IMR-90 (cell line): ENCODE measurements around the gene SYNE2. TPM values are rescaled to one million over a fixed set of nuclear protein-coding genes. Genes with fewer than 3 reads are reported as not detected.

ENCODE experiments used
- ATAC-seq: fragments of 200-7000 bp; cut with Tn5 transposase; 2 replicates; pipeline ENCODE4 v1.9.1; 2020; ENCODE audit warnings: low read depth, mild to moderate bottlenecking, moderate library complexity
- BruUV-seq: library from RNA; stranded (reverse); fragments of 400-500 nt; replicated peaks from 2 replicates; lab custom pipeline; 2021; lab: Mats Ljungman, UMichigan
- CTCF ChIA-PET: fragments of 300-600 bp; formaldehyde crosslinking; extraction: SDS; loops from one replicate; lab custom pipeline; 2021; ENCODE audit warnings: antibody characterized with exemption; lab: Yijun Ruan, JAX
- POLR2A ChIA-PET: fragments of 300-600 bp; sonication (Branson Sonifier 250); formaldehyde crosslinking; loops from one replicate; lab custom pipeline; 2022; ENCODE audit warnings: antibody characterized with exemption; ENCODE audit not compliant: unreplicated experiment; lab: Charles Lee
- DNase-seq: peaks from one replicate; pipeline ENCODE4 v3.0.0; 2013
- H2AFZ ChIP-seq: replicated peaks from 2 replicates; pipeline ENCODE3; 2013; ENCODE audit warnings: low read length, mild to moderate bottlenecking; ENCODE audit not compliant: poor library complexity
- H2AK5ac ChIP-seq: 2 replicates; pipeline ENCODE4 v1.6.1; 2013; ENCODE audit warnings: low read depth, low read length, inconsistent platforms
- H2AK9ac ChIP-seq: replicated peaks from 2 replicates; pipeline ENCODE3; 2013; ENCODE audit warnings: mild to moderate bottlenecking, low read depth, low read length, moderate library complexity; ENCODE audit not compliant: poor library complexity
- H2BK120ac ChIP-seq: 2 replicates; pipeline ENCODE4 v1.6.1; 2013; ENCODE audit warnings: low read depth, low read length, inconsistent platforms
- H2BK15ac ChIP-seq: 3 replicates; pipeline ENCODE4 v1.6.1; 2013; ENCODE audit warnings: low read depth, low read length, inconsistent platforms
- H2BK20ac ChIP-seq: 2 replicates; pipeline ENCODE4 v1.6.1; 2013; ENCODE audit warnings: low read depth, mild to moderate bottlenecking, inconsistent platforms, low read length, moderate library complexity
- H2BK5ac ChIP-seq: 2 replicates; pipeline ENCODE4 v1.6.1; 2013; ENCODE audit warnings: mild to moderate bottlenecking, low read depth, low read length, inconsistent platforms; ENCODE audit not compliant: poor library complexity, severe bottlenecking
- H3K14ac ChIP-seq: replicated peaks from 2 replicates; pipeline ENCODE4 v1.6.1; 2013; ENCODE audit warnings: low read depth, low read length, inconsistent platforms
- H3K18ac ChIP-seq: 2 replicates; pipeline ENCODE4 v1.6.1; 2013; ENCODE audit warnings: low read depth, low read length, control low read depth
- H3K23ac ChIP-seq: 2 replicates; pipeline ENCODE4 v1.6.1; 2013; ENCODE audit warnings: low read depth, low read length, inconsistent platforms
- H3K27ac ChIP-seq: 2 replicates; pipeline ENCODE4 v1.5.1; 2013; ENCODE audit warnings: mild to moderate bottlenecking, control low read depth, low read length; ENCODE audit not compliant: insufficient read depth
- H3K27me3 ChIP-seq: 2 replicates; pipeline ENCODE4 v1.6.1; 2013; ENCODE audit warnings: low read length; ENCODE audit not compliant: control insufficient read depth, insufficient read depth
- H3K36me3 ChIP-seq: 2 replicates; pipeline ENCODE4 v1.6.1; 2013; ENCODE audit warnings: low read length, mixed read lengths; ENCODE audit not compliant: control insufficient read depth, insufficient read depth
- H3K4ac ChIP-seq: 2 replicates; pipeline ENCODE4 v1.6.1; 2013; ENCODE audit warnings: low read depth, low read length, inconsistent platforms
- H3K4me1 ChIP-seq: 2 replicates; pipeline ENCODE4 v1.6.1; 2013; ENCODE audit warnings: low read length, mixed read lengths; ENCODE audit not compliant: control insufficient read depth, insufficient read depth
- H3K4me2 ChIP-seq: 2 replicates; pipeline ENCODE4 v1.6.1; 2013; ENCODE audit warnings: low read depth, mild to moderate bottlenecking, control low read depth, low read length, moderate library complexity
- H3K4me3 ChIP-seq: 2 replicates; pipeline ENCODE4 v1.5.1; 2013; ENCODE audit warnings: low read depth, mild to moderate bottlenecking, control low read depth, low read length, moderate library complexity; ENCODE audit not compliant: insufficient read depth
- H3K56ac ChIP-seq: 2 replicates; pipeline ENCODE4 v1.6.1; 2013; ENCODE audit warnings: low read length, inconsistent platforms; ENCODE audit not compliant: insufficient read depth; ENCODE audit errors: extremely low read depth
- H3K79me1 ChIP-seq, 2 experiments: 2 replicates each; pipeline ENCODE4 v1.6.1; 2013; ENCODE audit warnings: low read length in 2 of 2, inconsistent platforms in 1 of 2, low read depth in 1 of 2
- H3K9ac ChIP-seq: 2 replicates; pipeline ENCODE4 v1.6.1; 2013; ENCODE audit warnings: low read depth, low read length, control low read depth
- H3K9me1 ChIP-seq: 2 replicates; pipeline ENCODE4 v1.6.1; 2013; ENCODE audit warnings: low read length, inconsistent platforms; ENCODE audit not compliant: insufficient read depth
- H3K9me3 ChIP-seq: 2 replicates; pipeline ENCODE4 v1.6.1; 2013; ENCODE audit warnings: low read length; ENCODE audit not compliant: control insufficient read depth, insufficient read depth
- H4K20me1 ChIP-seq: 2 replicates; pipeline ENCODE4 v1.6.1; 2013; ENCODE audit warnings: low read length, inconsistent platforms; ENCODE audit not compliant: insufficient read depth
- H4K5ac ChIP-seq: 2 replicates; pipeline ENCODE4 v1.6.1; 2013; ENCODE audit warnings: mild to moderate bottlenecking, low read depth, low read length, control low read depth
- H4K8ac ChIP-seq, 2 experiments: 2 replicates each; pipeline ENCODE4 v1.6.1; 2013; ENCODE audit warnings: low read depth in 2 of 2, low read length in 2 of 2, control low read depth in 1 of 2, inconsistent platforms in 1 of 2
- H4K91ac ChIP-seq: 2 replicates; pipeline ENCODE4 v1.6.1; 2013; ENCODE audit warnings: low read depth, low read length, inconsistent platforms; ENCODE audit not compliant: insufficient read depth
- BHLHE40 ChIP-seq: fragments of 150-350 bp; IDR thresholded peaks from 2 replicates; pipeline ENCODE4 v1.6.1; 2016; ENCODE audit warnings: mild to moderate bottlenecking, low read depth, low read length
- CEBPB ChIP-seq: IDR thresholded peaks from 2 replicates; pipeline ENCODE4 v1.6.1; 2012; ENCODE audit warnings: low read depth, low read length, improper control_type of control experiment
- CHD1 ChIP-seq: IDR thresholded peaks from 2 replicates; pipeline ENCODE4 v1.6.1; 2012; ENCODE audit warnings: low read depth, low read length, improper control_type of control experiment
- ELK1 ChIP-seq: fragments of 150-350 bp; IDR thresholded peaks from 2 replicates; pipeline ENCODE4 v1.6.1; 2016; ENCODE audit warnings: low read depth, mild to moderate bottlenecking, low read length, moderate library complexity, borderline replicate concordance
- FOS ChIP-seq: fragments of 150-350 bp; IDR thresholded peaks from 2 replicates; pipeline ENCODE4 v1.6.1; 2016; ENCODE audit warnings: low read depth, low read length
- MAFK ChIP-seq: IDR thresholded peaks from 2 replicates; pipeline ENCODE4 v1.6.1; 2012; ENCODE audit warnings: low read depth, low read length, improper control_type of control experiment
- MAZ ChIP-seq: IDR thresholded peaks from 2 replicates; pipeline ENCODE4 v1.6.1; 2012; ENCODE audit warnings: low read depth, mild to moderate bottlenecking, low read length, improper control_type of control experiment, moderate library complexity, borderline replicate concordance
- MXI1 ChIP-seq: IDR thresholded peaks from 2 replicates; pipeline ENCODE4 v1.6.1; 2012; ENCODE audit warnings: low read depth, mild to moderate bottlenecking, low read length, moderate library complexity, borderline replicate concordance
- NFE2L2 ChIP-seq: fragments of 150-350 bp; IDR thresholded peaks from 2 replicates; pipeline ENCODE4 v1.6.1; 2016; ENCODE audit warnings: low read depth, mild to moderate bottlenecking, low read length
- POLR2A ChIP-seq: IDR thresholded peaks from 2 replicates; pipeline ENCODE4 v1.6.1; 2012; ENCODE audit warnings: mild to moderate bottlenecking, low read depth, low read length
- RAD21 ChIP-seq: IDR thresholded peaks from 2 replicates; pipeline ENCODE4 v1.6.1; 2012; ENCODE audit warnings: low read length, improper control_type of control experiment
- RCOR1 ChIP-seq: IDR thresholded peaks from 2 replicates; pipeline ENCODE4 v1.6.1; 2012; ENCODE audit warnings: mild to moderate bottlenecking, low read length, improper control_type of control experiment; ENCODE audit not compliant: insufficient replicate concordance
- RFX5 ChIP-seq: IDR thresholded peaks from 2 replicates; pipeline ENCODE4 v1.8.0; 2012; ENCODE audit warnings: low read depth, mild to moderate bottlenecking, low read length, moderate library complexity
- SMC3 ChIP-seq: fragments of 150-350 bp; IDR thresholded peaks from 2 replicates; pipeline ENCODE4 v1.6.1; 2016; ENCODE audit warnings: low read depth, mild to moderate bottlenecking, antibody characterized with exemption, low read length, moderate library complexity
- WGBS, 2 experiments: methylation state at CpG; one replicate each; pipeline versions ENCODE4 v1.1.5 to v1.1.7; 2013; ENCODE audit warnings: missing lambda C conversion rate in 2 of 2; ENCODE audit not compliant: insufficient read length in 1 of 2; ENCODE audit errors: extremely low coverage in 2 of 2; 5-methylcytosine and 5-hydroxymethylcytosine counted together
- dilution Hi-C: fragments of 300-500 bp; cut with HindIII; formaldehyde crosslinking; loops from one replicate; pipeline ENCODE4 v1.14.3; 2018; ENCODE audit warnings: low sequenced_read_pairs; ENCODE audit not compliant: unreplicated experiment
- in situ Hi-C: fragments of 300-500 bp; cut with MboI; formaldehyde crosslinking; loops from 3 replicates; pipeline ENCODE4 v1.14.3; 2019; ENCODE audit warnings: low sequenced_read_pairs, inconsistent platforms, mixed read lengths
- intact Hi-C: fragments of 100-400 bp; cut with micrococcal nuclease; formaldehyde crosslinking; loops from 2 replicates; pipeline ENCODE4 v1.10.0; 2022
- polyA plus RNA-seq, 3 experiments: library from polyadenylated mRNA; depleted of rRNA; stranded (reverse); fragments of >200 nt; gene quantifications; 2 replicates each; pipeline ENCODE4 v1.2.3, GENCODE V29; 2012; ENCODE audit warnings: low replicate concordance in 1 of 3
- total RNA-seq: library from RNA; depleted of rRNA; stranded (reverse); fragments of >200 nt; gene quantifications from 2 replicates; pipeline ENCODE4 v1.2.3, GENCODE V29; 2012
- TF ChIP-seq, protein P1 (sequence below): fragments of 150-350 bp; IDR thresholded peaks from 2 replicates; pipeline ENCODE4 v1.6.1; 2017; ENCODE audit warnings: mild to moderate bottlenecking, antibody characterized with exemption, low read length, low read depth
- TF ChIP-seq, protein P2 (sequence below): conservative IDR thresholded peaks from 2 replicates; pipeline ENCODE4 v1.5.1; 2012; ENCODE audit warnings: mild to moderate bottlenecking, low read depth, low read length, improper control_type of control experiment

SYNE2 gene
- total and polyA plus RNA-seq, 2 of the 4 experiments (the other 2 are of a cell fraction), result 5.2 to 28.9 TPM

DNA sequence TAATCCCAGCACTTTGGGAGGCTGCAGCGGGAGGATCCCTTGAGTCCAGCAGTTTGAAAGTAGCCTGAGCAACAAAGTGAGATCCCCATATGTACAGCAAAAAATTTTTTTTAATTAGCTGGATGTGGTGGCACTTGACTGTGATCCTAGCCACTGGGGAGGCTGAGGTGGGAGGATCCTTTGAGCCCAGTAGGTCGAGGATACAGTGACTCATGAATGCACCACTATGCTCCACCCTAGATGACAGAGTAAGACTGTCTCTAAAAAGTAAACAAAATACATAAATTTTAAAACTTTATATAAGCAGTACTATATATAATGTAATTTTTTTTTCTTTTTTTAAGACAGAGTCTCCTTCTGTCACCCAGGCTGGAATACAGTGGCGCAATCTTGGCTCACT, 326.0 kb downstream of the SYNE2 start:
- H2BK120ac ChIP-seq, result no peak overlapping the region
- no peak overlapping the region for H2AFZ ChIP-seq
- ChIA-PET POLR2A (no interaction called here), CTCF (no interaction called here)
- no peak overlapping the region for H2BK15ac ChIP-seq
- H3K27ac ChIP-seq, result no peak overlapping the region
- H3K4me2 ChIP-seq, result no peak overlapping the region
- ATAC-seq (no peak), DNase-seq (no peak)
- no peaks in the 10 kb centered on the region for H3K9me3 ChIP-seq
- H4K5ac ChIP-seq, result no peak overlapping the region
- H3K27me3 ChIP-seq, result no peaks in the 10 kb centered on the region
- H3K18ac ChIP-seq, result no peak overlapping the region
- no peaks in the 10 kb centered on the region for H3K79me1 ChIP-seq
- H4K20me1 ChIP-seq, result no peaks in the 10 kb centered on the region
- BruUV-seq, result no TSS peak
- H3K4ac ChIP-seq, result no peak overlapping the region
- H3K36me3 ChIP-seq, result no peaks in the 10 kb centered on the region
- no peak overlapping the region for H3K56ac ChIP-seq
- in situ Hi-C loops (no loop called here), intact Hi-C loops (no loop called here), dilution Hi-C loops (no loop called here)
- no peak overlapping the region for H3K14ac ChIP-seq
- H4K8ac ChIP-seq, result no peak overlapping the region
- H3K4me3 ChIP-seq, result no peak overlapping the region
- no CpG with 5 or more reads among the region's 3 CpGs for WGBS, 2 experiments
- TF ChIP-seq FOS (no peak), CEBPB (no peak), ELK1 (no peak), NFE2L2 (no peak), CHD1 (no peak), RAD21 (no peak), RFX5 (no peak), POLR2A (no peak), MAFK (no peak), BHLHE40 (no peak), SMC3 (no peak), RCOR1 (no peak), MXI1 (no peak), MAZ (no peak)
- TF ChIP-seq, protein P1, sequence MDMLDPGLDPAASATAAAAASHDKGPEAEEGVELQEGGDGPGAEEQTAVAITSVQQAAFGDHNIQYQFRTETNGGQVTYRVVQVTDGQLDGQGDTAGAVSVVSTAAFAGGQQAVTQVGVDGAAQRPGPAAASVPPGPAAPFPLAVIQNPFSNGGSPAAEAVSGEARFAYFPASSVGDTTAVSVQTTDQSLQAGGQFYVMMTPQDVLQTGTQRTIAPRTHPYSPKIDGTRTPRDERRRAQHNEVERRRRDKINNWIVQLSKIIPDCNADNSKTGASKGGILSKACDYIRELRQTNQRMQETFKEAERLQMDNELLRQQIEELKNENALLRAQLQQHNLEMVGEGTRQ, result no peak
- TF ChIP-seq, protein P2, sequence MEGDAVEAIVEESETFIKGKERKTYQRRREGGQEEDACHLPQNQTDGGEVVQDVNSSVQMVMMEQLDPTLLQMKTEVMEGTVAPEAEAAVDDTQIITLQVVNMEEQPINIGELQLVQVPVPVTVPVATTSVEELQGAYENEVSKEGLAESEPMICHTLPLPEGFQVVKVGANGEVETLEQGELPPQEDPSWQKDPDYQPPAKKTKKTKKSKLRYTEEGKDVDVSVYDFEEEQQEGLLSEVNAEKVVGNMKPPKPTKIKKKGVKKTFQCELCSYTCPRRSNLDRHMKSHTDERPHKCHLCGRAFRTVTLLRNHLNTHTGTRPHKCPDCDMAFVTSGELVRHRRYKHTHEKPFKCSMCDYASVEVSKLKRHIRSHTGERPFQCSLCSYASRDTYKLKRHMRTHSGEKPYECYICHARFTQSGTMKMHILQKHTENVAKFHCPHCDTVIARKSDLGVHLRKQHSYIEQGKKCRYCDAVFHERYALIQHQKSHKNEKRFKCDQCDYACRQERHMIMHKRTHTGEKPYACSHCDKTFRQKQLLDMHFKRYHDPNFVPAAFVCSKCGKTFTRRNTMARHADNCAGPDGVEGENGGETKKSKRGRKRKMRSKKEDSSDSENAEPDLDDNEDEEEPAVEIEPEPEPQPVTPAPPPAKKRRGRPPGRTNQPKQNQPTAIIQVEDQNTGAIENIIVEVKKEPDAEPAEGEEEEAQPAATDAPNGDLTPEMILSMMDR, result no peak
- H2BK5ac ChIP-seq, result no peak overlapping the region
- H2AK9ac ChIP-seq, result no peak overlapping the region
- no peak overlapping the region for H3K23ac ChIP-seq
- H2BK20ac ChIP-seq, result no peak overlapping the region
- no peak overlapping the region for H2AK5ac ChIP-seq
- 0 out of 2 replicates have a peak, but pooled peaks cover 2% of the 10 kb centered on the region for H3K4me1 ChIP-seq
- H3K9ac ChIP-seq, result no peak overlapping the region
- H3K9me1 ChIP-seq, result no peaks in the 10 kb centered on the region
- no peak overlapping the region for H4K91ac ChIP-seq
